GM18868 (cell line): ENCODE results near the gene RALGPS1.
"Not testable (repeated sequence)": the region's sequence is repeated elsewhere in the genome, so short reads cannot be mapped to it uniquely, and the experiment has no call there.

Experiments used
- ATAC-seq: cut with Tn5 transposase; IDR thresholded peaks from one replicate; pipeline ENCODE4 v1.9.1; 2021; ENCODE audit warnings: mild to moderate bottlenecking, moderate library complexity; ENCODE audit not compliant: unreplicated experiment

The RALGPS1 gene

DNA sequence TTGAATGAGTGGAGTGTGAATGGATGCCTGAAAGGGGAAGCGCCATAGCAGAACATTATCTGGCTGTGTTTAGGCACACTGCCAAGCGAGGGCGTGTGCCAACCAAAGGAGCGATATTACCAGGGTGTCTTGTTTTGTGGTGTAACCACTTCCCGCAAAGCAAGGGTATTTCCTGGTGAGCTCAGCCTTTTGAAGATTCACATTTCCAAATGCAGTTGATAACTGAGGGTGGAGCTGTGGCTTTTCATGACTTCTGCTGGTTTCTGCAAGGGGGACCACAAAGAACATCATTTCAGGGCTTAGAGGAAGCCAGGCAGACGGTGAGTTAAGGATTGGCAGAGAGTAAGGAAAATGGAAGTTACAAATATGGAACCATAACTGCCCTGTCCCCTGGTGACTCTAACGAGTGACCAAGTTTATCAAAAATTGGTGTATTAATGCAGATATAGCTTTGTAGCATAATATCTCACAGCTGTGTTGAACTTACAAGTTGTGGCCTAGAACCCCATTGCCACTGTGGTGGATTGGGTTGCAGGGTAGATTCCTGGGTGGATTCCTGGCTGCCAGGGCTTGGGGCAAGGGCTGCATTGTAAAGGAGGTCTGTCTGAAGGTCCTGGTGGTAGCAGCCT lies 71.4 kb downstream of the RALGPS1 start:
- ATAC-seq, result peak; percentile 81

DNA sequence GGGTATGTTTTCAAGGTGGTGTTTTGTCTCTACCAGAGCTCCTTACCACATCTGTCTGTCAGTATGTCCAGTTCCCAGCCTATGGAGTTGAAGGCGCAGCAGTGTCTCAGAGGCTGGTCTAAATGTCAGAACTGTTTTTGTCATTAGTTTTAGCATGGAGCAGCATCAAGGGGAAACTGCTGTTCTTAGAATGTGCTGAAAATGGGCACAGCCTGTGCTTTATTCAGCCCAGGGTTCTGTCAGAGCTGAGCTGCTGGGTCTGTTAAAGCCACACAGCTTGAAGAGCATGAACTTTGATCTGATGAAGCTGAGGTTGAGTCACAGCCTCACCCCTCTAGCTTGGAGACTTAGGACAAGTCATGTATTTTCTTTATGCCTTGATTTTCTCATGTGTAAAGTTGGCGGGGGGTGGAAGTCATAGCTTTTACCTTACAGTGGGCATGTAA lies 71.9 kb downstream of the RALGPS1 start:
- peak; percentile 17 for ATAC-seq

DNA sequence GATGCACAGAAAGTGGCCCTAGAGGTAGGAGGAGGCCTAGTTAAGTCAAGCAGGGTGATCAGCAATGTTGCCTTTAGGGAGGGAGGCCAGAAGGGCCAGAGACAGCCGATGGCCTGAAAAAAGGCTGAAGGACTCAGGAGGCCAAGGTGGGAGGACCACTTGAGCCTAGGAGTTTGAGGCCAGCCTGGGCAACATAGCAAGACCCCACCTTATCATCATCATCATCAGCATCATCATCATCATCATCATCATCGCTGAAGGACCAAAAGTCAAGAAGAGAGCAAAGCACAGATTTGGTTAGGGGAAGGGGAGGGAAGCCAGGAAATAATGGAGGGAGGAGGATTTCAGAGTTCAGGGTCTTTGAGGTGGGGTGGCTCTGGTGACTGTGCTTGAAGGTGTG lies 74.3 kb downstream of the RALGPS1 start:
- ATAC-seq, result no peak

DNA sequence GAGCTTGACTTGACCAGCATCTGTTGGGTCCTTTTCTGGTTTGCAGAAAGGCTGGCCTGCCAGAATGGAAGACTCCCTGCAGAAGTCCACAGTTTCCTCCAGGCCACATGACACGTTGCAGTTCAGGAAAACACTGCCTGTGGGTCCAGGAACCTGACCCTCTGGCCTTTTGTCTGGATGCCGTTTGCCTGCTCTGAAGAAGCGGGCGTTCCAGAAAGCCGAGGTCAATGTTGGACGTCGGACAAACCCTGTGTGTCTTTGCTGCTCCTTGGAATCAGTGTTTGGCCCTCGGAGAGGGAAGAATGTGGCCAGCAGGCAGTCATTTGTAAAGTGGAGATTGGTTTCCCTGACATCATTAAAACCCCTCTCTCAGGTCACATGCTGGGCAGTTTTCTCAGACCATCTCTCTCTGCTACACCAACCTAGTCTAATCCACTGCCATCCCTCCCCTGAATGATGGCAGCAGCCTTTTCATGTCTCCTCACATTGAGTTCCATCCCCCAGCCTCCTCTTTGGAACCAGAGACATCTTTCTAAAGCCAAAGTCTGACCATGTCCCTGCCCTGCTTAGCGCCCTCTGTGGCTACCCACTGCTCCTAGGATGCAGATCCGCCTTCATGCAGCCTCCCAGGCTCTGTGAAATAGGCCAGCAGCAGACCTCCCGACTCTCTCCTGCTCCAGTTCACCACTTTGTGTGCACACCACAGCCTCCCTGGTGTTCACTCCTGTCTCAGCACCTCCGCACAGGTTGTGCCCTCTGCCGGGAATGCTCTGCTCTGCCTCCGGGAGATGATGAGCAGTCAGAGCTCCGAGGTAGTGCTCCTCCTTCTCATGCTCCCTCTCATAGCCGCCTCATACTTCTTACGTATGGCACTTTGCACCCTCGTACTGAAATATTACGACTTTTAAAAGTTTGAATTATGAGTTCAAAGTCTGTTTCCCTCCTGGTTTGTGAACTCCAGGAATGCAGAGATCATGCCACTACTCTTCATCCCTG lies 75.6 kb downstream of the RALGPS1 start:
- ATAC-seq, result no peak

DNA sequence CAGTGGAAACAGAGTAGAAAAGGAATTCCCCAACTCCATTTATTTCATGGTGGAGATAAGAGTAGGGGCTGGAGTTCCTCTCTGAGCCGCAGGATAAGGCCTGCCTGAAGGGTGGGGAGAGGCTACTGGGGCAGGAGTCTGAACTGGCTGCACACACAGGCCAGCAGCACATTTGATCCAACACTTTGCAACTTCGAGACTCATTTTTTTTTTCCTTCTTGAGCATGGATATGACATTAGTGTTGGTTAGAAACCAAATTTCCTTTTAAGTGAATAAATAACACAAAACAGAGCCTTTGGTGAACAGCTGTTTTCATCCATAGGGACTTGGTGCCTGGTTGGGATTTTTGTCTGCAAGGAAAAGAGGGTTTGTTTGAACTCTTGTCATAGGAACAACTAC lies 76.6 kb downstream of the RALGPS1 start:
- ATAC-seq, result no peak

DNA sequence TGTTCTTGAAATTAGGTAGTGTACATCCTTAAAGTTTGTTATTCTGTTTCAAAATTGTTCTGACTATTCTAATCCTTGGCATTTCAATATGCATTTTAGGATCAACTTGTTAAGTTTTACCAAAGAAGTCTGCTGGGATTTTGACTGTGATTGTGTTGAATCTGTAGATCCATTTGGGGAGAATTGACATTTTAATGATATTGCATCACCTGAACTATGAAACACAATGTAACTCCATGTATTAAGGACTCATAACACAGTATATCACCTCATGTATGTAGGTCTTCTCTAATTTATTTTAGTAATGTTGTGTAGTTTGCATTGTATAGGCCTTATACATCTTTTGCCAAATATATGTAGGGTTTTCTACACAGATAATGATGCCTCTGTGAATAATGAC lies 77.8 kb downstream of the RALGPS1 start:
- ATAC-seq, result no peak

DNA sequence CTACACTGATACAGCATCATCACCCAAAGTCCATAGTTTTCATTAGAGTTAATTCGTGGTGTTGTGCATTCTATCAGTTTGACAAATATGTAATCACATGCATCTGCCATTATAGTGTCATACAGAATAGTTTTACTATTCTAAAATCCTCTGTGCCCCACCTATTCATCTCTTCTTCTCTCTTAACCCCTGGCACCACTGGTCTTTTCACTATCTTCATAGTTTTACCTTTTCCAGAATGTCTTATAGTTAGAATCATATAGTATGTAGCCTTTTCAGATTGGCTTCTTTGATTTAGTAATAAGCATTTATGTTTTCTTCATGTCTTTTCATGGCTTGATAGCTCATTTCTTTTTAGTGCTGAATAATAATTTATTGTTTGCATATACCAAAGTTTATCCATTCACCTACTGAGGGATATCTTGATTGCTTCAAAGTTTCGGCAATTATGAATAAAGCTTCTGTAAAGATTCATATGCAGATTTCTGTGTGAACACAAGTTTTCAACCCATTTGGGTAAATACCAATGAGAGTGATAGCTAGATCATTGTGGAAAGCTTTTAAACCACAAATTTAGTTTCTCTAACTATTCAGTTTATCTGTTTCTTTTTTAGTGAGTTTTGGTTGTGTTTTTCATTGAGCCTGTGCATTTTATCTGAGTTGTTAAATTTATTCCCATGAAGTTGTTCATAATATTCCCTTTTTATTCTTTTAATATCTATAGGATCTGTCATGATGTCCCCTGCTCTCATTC lies 84.9 kb downstream of the RALGPS1 start:
- ATAC-seq, result no peak

DNA sequence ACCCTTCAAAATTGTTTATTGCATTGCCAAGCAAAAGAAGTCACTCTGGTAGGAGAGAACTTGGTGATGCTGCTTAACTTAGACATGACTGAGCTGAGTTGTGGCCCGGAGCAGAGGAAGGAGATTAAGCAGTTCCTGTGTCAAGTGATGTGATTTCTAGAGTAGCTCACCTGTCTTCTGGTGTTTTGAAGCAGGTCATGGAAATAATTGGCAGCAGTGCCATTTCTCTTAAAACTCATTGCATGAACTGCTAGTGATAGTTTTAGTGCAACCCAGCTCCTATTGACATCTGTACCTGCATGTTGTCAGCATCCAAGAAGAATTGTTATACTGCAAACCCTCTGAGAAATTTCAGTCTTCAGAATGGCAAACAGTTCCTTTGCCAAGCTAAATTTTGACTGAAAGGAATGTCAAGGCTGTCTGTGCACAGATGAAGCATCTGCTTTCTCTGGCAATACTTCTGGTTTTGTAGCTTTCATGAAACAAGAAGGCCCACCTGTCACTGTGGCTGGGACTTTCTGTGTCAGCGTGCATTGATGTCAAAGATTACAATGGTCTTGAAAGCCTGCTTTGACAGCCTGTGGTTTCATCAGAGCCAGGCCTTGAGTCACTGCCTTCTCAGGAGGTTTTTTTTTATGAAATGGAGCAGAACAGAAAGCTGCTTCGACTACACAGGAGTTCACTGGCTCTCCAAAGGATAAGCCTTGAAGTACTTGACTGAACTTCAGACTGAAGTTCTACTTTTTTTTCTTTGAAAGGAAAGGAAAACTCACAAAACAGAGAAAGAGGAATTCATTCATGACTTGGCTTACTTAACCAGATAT lies 90.6 kb downstream of the RALGPS1 start:
- ATAC-seq, result peak; percentile 95

DNA sequence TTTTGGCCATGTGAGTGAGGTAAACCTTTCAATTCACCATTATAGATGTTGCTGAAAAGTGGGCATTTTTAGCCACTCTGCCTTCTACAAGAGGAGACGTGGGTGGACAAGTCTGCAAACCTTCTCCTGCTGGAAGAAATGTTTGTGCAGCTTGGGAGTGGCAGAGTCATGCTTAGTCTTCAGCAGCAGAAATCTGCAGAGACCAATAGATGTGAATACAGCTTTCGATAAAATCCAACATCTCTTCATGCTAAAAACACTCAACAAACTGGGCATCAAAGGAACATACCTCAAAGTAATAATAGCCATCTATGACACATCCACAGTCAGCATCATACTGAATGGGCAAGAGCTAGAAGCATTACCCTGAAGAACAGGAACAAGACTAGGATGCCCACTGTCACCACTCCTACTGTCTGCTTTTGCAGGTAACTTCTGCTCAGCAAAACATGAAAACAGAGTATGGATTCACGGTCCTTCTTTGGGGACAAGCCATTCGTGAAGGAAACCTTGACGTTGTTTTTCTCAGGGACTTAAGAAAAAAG lies 91.3 kb downstream of the RALGPS1 start:
- peak; percentile 29 for ATAC-seq

DNA sequence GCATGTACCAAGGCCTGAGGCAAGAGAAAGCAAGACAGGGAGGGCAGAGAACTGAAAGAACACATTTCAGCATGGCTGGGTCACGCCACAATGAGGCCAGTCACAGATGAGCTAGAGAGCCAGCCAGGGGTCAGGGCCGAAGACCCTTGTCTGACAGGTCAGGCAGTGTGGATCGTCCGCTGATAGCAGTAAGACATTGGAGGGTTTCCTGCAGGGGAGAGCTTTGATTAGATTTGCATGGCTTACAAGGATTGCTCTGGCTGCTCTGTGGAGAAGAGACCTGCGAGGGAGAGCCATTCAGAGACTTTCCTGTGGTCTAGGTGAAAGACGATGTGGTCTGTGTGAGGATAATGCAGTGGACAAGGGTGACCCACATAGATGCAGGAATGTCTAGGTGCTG lies 93.1 kb downstream of the RALGPS1 start:
- ATAC-seq, result no peak

DNA sequence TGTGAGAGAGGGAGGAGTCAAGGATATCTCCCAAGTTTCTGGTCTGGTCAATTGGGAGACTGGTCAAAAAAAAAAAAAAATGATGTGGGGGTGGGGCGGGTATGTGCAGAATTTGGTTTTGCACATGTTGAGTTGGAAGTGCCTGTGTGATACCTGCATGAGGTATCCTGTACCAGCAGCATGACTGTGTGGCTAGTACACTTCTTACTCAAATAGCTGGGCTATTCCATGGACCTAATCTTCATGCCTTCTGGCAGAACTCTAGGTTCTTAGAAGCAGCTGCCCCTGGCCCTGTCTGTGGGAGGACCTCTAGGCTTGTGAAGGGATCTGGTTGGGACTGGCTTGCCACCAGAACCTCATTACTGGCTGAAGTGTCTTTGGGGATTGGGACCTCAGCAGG lies 93.5 kb downstream of the RALGPS1 start:
- no peak for ATAC-seq

DNA sequence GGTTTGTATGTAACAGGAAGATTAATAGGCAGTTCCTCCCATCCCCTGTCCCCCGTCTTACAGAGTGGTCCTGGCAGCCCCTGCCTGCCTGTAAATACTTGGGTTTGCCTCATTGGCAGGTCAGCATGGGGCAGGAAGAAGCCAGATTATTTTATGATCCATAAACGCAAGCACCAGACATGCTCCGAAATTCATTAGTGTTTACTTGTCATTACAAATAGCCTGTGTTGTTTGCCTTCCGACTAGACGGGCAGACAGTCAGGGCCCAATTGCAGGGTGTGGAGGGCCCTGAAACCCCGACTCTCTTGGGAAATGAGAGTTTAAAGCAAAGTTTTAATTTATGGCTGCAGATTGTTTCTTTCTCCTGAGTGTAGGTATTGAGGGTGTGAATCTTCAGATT lies 97.2 kb downstream of the RALGPS1 start:
- ATAC-seq, result no peak

DNA sequence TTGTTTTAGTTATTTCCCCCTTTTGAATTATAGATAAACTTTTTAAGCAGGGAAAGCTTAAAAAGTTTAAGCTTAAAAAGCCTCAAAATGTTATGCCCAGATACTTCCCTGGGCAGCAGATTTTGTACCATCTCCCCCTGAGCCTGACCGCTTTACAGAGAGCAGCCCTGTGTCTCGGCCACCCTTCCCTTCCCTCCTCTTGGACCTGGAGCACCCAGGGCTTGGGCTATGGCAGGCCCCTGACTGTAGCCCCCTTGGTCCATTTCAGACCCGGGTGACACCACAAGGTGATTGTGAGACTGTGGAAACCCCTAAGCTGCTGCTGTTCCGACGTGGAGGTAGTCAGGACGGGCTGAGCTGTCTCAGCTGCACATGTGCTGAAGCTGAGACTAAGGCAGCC lies 97.7 kb downstream of the RALGPS1 start:
- no peak for ATAC-seq

DNA sequence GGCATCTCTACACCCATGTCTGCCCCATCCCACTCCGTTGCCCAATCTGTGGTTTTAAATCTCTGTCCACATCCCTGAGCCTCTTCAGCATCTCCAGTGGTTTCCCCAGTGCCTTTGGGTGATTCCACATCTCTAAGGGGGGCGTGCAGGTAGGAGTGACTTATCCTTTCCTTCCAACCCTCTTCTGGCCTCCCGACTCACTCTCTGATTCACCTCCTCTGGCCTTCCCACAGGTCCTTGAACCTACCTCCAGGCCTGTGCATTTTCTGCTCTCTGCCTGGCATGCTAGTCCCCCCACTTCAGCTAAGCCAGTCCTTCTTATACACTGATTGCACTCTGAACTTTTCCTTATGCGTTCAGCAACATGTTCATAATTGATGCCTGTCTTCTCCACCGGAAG lies 99.0 kb downstream of the RALGPS1 start:
- no peak for ATAC-seq

DNA sequence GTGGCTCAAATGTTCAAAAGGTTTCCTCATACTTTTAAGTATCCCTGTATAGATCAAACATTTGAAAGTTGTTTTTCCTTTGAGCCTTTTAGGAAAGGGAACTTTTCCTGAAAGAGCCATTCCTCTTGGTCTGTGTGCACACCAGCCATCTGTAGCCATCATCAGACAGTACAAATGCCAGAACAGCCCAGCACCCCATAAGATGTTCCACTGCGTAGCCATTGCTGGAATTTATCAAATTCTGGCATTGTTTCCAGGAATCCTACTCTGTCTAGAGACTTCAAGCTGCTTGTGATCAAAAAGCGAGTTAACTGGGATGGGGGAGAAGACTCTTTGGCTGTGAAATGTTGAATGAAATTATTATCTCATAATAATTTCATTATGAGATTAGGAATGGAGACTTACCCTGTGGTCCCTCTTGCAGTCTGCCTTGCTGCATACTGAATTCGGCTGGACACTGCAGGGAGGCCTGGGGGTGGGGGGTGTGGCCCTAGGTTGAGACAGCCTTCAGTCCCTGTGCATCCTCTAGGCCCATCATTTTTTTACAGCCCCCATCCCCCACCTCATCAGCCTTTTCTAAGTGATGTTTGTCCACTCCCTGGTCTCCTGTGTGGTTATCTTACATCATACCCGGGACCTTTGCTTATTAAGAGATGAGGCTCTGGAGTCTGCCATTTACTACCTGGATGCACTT lies 99.8 kb downstream of the RALGPS1 start:
- ATAC-seq, result no peak

DNA sequence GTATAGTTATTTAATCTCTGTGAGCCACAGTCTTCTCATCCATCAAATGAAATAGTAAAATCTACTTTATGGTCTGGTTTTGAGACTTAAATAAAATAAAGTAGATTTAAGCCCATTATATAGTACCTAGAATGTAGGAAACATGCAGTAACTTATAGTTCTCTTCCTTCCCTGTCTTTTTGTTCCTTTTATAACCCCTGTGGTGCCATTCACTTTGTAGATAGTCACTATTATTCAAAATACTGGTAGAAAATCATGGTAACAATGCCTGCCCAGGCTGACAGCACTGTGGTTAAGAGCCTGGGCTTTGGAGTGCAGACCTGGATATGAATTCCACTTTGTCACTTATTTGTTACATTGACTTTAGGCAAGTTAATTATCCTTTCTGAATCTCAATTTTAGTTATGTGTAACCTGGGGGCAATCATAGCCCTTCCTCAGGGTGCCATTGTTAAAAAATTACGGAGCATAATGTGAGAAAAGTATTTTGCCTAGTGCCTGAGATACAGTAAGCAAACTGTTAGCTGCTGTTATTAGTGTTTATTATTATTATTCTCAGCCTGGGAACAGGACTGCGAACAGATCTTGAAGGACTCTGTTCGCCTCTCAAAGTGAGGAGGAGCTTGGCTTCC lies 100.4 kb downstream of the RALGPS1 start:
- ATAC-seq, result no peak

DNA sequence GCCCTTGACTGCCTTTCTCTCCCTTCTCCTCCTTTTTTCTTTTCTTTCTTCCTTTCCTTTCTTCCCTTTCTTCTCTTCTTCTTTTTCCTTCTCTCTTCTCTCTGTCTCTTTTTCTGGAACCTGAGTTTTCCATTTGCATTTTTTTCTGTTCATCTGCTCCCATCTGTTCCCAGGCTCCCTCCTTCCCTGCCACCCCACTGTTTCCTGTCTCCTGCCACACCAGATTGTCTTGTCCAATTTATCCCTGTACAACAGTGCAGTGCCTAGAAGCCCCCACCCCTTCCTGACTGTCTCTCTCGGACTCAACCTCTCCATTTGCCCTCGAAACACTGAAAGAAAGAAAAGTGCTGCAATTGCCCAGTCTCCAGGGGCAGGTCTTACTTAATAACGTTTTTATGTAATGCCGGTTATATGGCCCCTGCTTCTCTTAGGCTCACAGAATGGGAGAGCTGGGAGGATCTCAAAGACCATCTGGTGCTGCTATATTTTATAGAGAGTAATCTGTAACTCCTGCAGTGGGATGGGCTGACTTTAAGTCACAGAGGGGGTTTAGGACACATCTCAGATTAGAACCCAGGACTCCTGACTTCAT lies 101.4 kb downstream of the RALGPS1 start:
- no peak for ATAC-seq

DNA sequence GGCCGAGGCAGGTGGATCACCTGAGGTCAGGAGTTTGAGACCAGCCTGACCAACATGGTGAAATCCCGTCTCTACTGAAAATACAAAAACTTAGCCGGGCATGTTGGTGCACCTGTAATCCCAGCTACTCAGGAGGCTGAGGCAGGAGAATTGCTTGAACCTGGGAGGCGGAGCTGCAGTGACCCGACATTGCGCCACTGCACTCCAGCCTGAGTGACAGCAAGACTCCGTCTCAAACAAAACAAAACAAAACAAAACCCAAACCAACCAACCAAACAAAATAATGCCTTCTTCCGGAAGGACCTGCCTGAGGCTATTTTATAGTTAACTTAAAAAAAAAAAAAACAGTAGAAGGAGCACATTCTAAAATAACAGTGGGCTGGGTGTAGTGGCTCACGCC lies 103.4 kb downstream of the RALGPS1 start:
- ATAC-seq, result not testable (repeated sequence)

DNA sequence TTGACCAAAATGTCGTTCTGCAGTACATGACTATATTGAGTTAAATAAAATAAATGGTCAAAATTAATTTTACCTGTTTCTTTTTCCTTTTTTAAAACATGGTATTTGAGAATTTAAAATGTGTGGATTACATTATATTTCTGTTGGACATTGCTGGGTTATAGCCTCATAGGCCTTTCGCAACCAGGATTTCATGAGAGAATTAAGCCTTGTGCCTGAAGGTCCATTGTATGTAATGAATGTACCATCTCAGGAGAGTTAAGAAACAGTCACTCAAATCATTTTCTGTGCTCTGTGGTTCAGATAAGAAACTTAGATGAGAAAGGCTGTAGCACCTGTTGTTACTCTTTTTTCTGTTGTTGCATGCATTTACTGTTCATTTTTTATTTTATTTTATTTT lies 104.4 kb downstream of the RALGPS1 start:
- ATAC-seq, result no peak
